NCI-H2171 (cell line): ENCODE data around the gene RAB11FIP4.

Experiments used
- DNase-seq: peaks from one replicate; lab custom pipeline; 2025; lab: John Stamatoyannopoulos, UW

The RAB11FIP4 gene

GRCh38 chr17:31386542-31387075 is 4.9 kb upstream of the RAB11FIP4 start:
- no peak for DNase-seq

GRCh38 chr17:31387438-31387837 is 4.0 kb upstream of the RAB11FIP4 start:
- DNase-seq, result no peak

GRCh38 chr17:31388351-31388750 is 3.1 kb upstream of the RAB11FIP4 start:
- no peak for DNase-seq

GRCh38 chr17:31388770-31389656 is 2.5 kb upstream of the RAB11FIP4 start:
- no peak for DNase-seq

GRCh38 chr17:31389657-31390381 is 1.7 kb upstream of the RAB11FIP4 start:
- DNase-seq, result no peak

- no peak for DNase-seq
These were observed 1.1 kb upstream of the RAB11FIP4 start for GRCh38 chr17:31390426-31390747.

- no peak for DNase-seq
These were observed 553 bp upstream of the RAB11FIP4 start for GRCh38 chr17:31390748-31391495.

GRCh38 chr17:31392002-31392855 is 754 bp downstream of the RAB11FIP4 start:
- no peak for DNase-seq

GRCh38 chr17:31392856-31393748 is 1.6 kb downstream of the RAB11FIP4 start:
- no peak for DNase-seq

- no peak for DNase-seq
These were observed 2.3 kb downstream of the RAB11FIP4 start for GRCh38 chr17:31393749-31394146.

- no peak for DNase-seq
These were observed 3.1 kb downstream of the RAB11FIP4 start for GRCh38 chr17:31394544-31394943.

- peak; percentile 19 for DNase-seq
These were observed 5.9 kb downstream of the RAB11FIP4 start for GRCh38 chr17:31397256-31397939.

GRCh38 chr17:31398381-31399311 is 7.2 kb downstream of the RAB11FIP4 start:
- DNase-seq, result peak; percentile 47

- no peak for DNase-seq
These were observed 9.0 kb downstream of the RAB11FIP4 start for GRCh38 chr17:31400481-31400950.

GRCh38 chr17:31401456-31402254 is 10.2 kb downstream of the RAB11FIP4 start:
- peak; percentile 73 for DNase-seq

GRCh38 chr17:31404028-31404949 is 12.8 kb downstream of the RAB11FIP4 start:
- no peak for DNase-seq
